Measurements from ENCODE around the gene RAB11FIP4.

DNA sequence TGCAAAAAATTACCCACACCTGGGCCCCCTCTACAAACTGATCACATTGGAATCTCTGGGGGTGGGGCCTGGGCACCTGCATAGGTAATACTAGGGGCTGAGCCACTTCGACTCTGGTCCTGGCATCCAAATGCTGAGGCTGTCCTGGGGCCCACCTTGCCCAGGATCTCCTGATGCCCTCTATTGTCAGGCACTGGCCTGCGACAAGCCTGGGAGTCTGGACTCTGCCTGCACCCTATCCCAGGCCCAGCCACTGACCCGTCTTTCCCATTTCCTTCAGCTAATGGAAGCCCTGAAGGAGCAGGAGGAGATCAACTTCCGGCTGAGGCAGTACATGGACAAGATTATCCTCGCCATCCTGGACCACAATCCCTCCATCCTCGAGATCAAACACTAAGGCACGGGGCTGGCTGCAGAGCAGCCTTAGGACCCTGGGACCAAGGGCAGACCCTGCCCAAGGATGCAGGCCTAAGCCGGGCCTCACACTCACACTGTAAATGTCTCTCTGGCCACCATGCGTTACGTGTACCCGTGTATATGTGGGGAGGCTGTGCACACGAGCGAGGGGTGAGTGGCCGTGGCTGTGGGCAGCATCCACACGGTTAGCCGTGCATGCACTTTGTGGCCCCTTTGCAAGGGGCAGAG, 140.0 kb downstream of the RAB11FIP4 start:
- TF ChIP-seq, protein P1, sequence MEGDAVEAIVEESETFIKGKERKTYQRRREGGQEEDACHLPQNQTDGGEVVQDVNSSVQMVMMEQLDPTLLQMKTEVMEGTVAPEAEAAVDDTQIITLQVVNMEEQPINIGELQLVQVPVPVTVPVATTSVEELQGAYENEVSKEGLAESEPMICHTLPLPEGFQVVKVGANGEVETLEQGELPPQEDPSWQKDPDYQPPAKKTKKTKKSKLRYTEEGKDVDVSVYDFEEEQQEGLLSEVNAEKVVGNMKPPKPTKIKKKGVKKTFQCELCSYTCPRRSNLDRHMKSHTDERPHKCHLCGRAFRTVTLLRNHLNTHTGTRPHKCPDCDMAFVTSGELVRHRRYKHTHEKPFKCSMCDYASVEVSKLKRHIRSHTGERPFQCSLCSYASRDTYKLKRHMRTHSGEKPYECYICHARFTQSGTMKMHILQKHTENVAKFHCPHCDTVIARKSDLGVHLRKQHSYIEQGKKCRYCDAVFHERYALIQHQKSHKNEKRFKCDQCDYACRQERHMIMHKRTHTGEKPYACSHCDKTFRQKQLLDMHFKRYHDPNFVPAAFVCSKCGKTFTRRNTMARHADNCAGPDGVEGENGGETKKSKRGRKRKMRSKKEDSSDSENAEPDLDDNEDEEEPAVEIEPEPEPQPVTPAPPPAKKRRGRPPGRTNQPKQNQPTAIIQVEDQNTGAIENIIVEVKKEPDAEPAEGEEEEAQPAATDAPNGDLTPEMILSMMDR (IDR thresholded peaks at IDR 0.05 in 2 of 3, conservative IDR thresholded peaks at IDR 0.05 in 1 of 3; ENCODE audit: control insufficient read depth in 2 of 3, extremely low read depth in 1 of 3, insufficient read depth in 1 of 3, low read depth in 3 of 3, low read length in 3 of 3) = no peak
- no peak for TF ChIP-seq HDAC6 (IDR thresholded peaks at IDR 0.05; ENCODE audit: unreplicated experiment)
- no peak for TF ChIP-seq EZH2 (IDR thresholded peaks at IDR 0.05; ENCODE audit: borderline replicate concordance, control insufficient read depth, low read depth, low read length)
- no peak for TF ChIP-seq CBFB (IDR thresholded peaks at IDR 0.05; ENCODE audit: low read depth)
- TF ChIP-seq, protein P2, sequence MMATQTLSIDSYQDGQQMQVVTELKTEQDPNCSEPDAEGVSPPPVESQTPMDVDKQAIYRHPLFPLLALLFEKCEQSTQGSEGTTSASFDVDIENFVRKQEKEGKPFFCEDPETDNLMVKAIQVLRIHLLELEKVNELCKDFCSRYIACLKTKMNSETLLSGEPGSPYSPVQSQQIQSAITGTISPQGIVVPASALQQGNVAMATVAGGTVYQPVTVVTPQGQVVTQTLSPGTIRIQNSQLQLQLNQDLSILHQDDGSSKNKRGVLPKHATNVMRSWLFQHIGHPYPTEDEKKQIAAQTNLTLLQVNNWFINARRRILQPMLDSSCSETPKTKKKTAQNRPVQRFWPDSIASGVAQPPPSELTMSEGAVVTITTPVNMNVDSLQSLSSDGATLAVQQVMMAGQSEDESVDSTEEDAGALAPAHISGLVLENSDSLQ (IDR thresholded peaks at IDR 0.05) = no peak
- no peak for TF ChIP-seq SIN3A (IDR thresholded peaks at IDR 0.05; ENCODE audit: low read depth, low read length)
- no peak for TF ChIP-seq RELA (IDR thresholded peaks at IDR 0.05; ENCODE audit: borderline replicate concordance, partially characterized antibody)
- TF ChIP-seq GABPA (IDR thresholded peaks at IDR 0.05; ENCODE audit: low read depth) = no peak
- TF ChIP-seq MXI1 (IDR thresholded peaks at IDR 0.05; ENCODE audit: low read depth, low read length) = no peak
- no peak for TF ChIP-seq MTA3 (IDR thresholded peaks at IDR 0.05; ENCODE audit: borderline replicate concordance, low read length)
